H1 (cell line): ENCODE measurements around the gene ELAVL2.

Experiments used
- EP300 ChIP-seq, 2 experiments: IDR thresholded peaks; 1 replicate in 1 of 2; 2 replicates in 1 of 2; pipeline ENCODE4 v1.6.1; 2011 to 2012; ENCODE audit warnings: low read depth in 2 of 2, low read length in 2 of 2, mild to moderate bottlenecking in 2 of 2, borderline replicate concordance in 1 of 2, inconsistent platforms in 1 of 2, moderate library complexity in 1 of 2
- GABPA ChIP-seq: IDR thresholded peaks from 2 replicates; pipeline ENCODE4 v1.6.1; 2011; ENCODE audit warnings: mild to moderate bottlenecking, low read length, moderate library complexity, borderline replicate concordance; ENCODE audit not compliant: insufficient read depth
- GTF2F1 ChIP-seq: IDR thresholded peaks from 2 replicates; pipeline ENCODE4 v1.6.1; 2012; ENCODE audit warnings: low read depth, low read length, improper control_type of control experiment, borderline replicate concordance
- KDM5A ChIP-seq: fragments of 200-600 bp; IDR thresholded peaks from 2 replicates; pipeline ENCODE4 v1.7.1; 2012; ENCODE audit warnings: mild to moderate bottlenecking, low read length, inconsistent platforms, mixed read lengths
- POLR2A ChIP-seq, 2 experiments: IDR thresholded peaks; 1 replicate in 1 of 2; 2 replicates in 1 of 2; pipeline ENCODE4 v1.6.1; 2011; ENCODE audit warnings: low read depth in 2 of 2, low read length in 2 of 2, mild to moderate bottlenecking in 2 of 2; ENCODE audit errors: control extremely low read depth in 1 of 2
- RBBP5 ChIP-seq: IDR thresholded peaks from 2 replicates; pipeline ENCODE4 v1.7.1; 2012; ENCODE audit warnings: low read depth, mild to moderate bottlenecking, inconsistent platforms, low read length, moderate library complexity, borderline replicate concordance
- TF ChIP-seq, protein P1 (sequence below), 3 experiments: IDR thresholded peaks; 1 replicate in 2 of 3; 2 replicates in 1 of 3; pipeline versions ENCODE4 v1.5.1 to v1.6.1; 2011; ENCODE audit warnings: low read length in 3 of 3, mild to moderate bottlenecking in 3 of 3, inconsistent platforms in 2 of 3, low read depth in 1 of 3, moderate library complexity in 1 of 3; ENCODE audit not compliant: insufficient read depth in 1 of 3; ENCODE audit errors: control extremely low read depth in 1 of 3
- TF ChIP-seq, protein P2 (sequence below): IDR thresholded peaks from 2 replicates; pipeline ENCODE4 v1.6.1; 2011; ENCODE audit warnings: low read length, improper control_type of control experiment

DNA sequence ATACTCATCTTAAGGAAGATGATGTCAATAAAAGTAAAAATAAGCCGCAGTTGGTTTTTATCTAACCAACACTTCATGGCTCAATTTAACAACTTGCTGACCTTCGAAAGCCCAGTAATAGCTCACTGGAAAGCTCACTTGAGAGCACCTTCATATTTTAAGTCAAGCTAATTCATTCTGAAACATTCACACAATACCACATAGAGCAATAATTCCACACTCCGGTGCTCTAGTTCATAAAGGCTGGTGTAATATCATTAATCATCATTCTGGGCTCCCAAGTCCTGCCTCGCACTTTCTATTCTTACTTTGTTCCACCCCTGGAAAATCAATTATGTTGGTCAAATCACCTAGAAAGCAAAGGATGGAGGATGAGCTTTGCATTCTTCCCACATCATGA lies 74.4 kb downstream of the ELAVL2 start:
- TF ChIP-seq RBBP5 (no peak), POLR2A (IDR thresholded peaks at IDR 0.05; ENCODE audit: control extremely low read depth in 1 of 2, low read depth in 2 of 2, low read length in 2 of 2) (no peak), EP300 (IDR thresholded peaks at IDR 0.05; ENCODE audit: borderline replicate concordance in 1 of 2, low read depth in 2 of 2, low read length in 2 of 2) (no peak), GTF2F1 (no peak), KDM5A (no peak), GABPA (no peak)
- TF ChIP-seq, protein P1, sequence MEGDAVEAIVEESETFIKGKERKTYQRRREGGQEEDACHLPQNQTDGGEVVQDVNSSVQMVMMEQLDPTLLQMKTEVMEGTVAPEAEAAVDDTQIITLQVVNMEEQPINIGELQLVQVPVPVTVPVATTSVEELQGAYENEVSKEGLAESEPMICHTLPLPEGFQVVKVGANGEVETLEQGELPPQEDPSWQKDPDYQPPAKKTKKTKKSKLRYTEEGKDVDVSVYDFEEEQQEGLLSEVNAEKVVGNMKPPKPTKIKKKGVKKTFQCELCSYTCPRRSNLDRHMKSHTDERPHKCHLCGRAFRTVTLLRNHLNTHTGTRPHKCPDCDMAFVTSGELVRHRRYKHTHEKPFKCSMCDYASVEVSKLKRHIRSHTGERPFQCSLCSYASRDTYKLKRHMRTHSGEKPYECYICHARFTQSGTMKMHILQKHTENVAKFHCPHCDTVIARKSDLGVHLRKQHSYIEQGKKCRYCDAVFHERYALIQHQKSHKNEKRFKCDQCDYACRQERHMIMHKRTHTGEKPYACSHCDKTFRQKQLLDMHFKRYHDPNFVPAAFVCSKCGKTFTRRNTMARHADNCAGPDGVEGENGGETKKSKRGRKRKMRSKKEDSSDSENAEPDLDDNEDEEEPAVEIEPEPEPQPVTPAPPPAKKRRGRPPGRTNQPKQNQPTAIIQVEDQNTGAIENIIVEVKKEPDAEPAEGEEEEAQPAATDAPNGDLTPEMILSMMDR (IDR thresholded peaks at IDR 0.05; ENCODE audit: control extremely low read depth in 1 of 3, insufficient read depth in 1 of 3, low read depth in 1 of 3, low read length in 3 of 3), result no peak
- TF ChIP-seq, protein P2, sequence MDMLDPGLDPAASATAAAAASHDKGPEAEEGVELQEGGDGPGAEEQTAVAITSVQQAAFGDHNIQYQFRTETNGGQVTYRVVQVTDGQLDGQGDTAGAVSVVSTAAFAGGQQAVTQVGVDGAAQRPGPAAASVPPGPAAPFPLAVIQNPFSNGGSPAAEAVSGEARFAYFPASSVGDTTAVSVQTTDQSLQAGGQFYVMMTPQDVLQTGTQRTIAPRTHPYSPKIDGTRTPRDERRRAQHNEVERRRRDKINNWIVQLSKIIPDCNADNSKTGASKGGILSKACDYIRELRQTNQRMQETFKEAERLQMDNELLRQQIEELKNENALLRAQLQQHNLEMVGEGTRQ, result no peak
